ENCODE measurements around the gene LYRM2. TPM values are rescaled to one million over a fixed set of nuclear protein-coding genes. Genes with fewer than 3 reads are reported as not detected.

Gene LYRM2
- total RNA-seq, 1 donor from 2014 or later = 41.9 TPM

- TF ChIP-seq CTCF (IDR thresholded peaks at IDR 0.05) = no peak
- Mint-ChIP-seq H3K27ac (no peak overlapping the region), H3K4me3 (no peak overlapping the region), H3K4me1 (no peaks in the 10 kb centered on the region), H3K27me3 (peaks cover 12% of the 10 kb centered on the region), H3K9me3 (peaks cover 11% of the 10 kb centered on the region), H3K36me3 (ENCODE audit: low read depth) (no peaks in the 10 kb centered on the region)
- intact Hi-C loops (cut with micrococcal nuclease) = no loop called here
- POLR2A ChIA-PET = no interaction called here
- DNase-seq = no peak
- CTCF ChIA-PET = no interaction called here
- ATAC-seq (ENCODE audit: low read depth) = no peak
Measured at GRCh38 chr6:89553431-89553830, 85.1 kb downstream of the LYRM2 start.

GRCh38 chr6:89547281-89547680 lies 91.3 kb downstream of the LYRM2 start:
- CTCF ChIA-PET = no interaction called here
- peaks cover 9% of the 10 kb centered on the region for H3K27me3 Mint-ChIP-seq
- ATAC-seq (ENCODE audit: low read depth) = no peak
- H3K4me3 Mint-ChIP-seq = no peak overlapping the region
- intact Hi-C loops (cut with micrococcal nuclease) = no loop called here
- no peaks in the 10 kb centered on the region for H3K9me3 Mint-ChIP-seq
- H3K27ac Mint-ChIP-seq = no peak overlapping the region
- no peak for TF ChIP-seq CTCF (IDR thresholded peaks at IDR 0.05)
- no peaks in the 10 kb centered on the region for H3K4me1 Mint-ChIP-seq
- no peak for DNase-seq
- H3K36me3 Mint-ChIP-seq (ENCODE audit: low read depth) = no peaks in the 10 kb centered on the region
- POLR2A ChIA-PET = no interaction called here

- Mint-ChIP-seq H3K27ac (no peak overlapping the region), H3K27me3 (peaks cover 9% of the 10 kb centered on the region), H3K9me3 (no peaks in the 10 kb centered on the region), H3K4me3 (no peak overlapping the region), H3K36me3 (ENCODE audit: low read depth) (no peaks in the 10 kb centered on the region), H3K4me1 (no peaks in the 10 kb centered on the region)
- no peak for ATAC-seq (ENCODE audit: low read depth)
- POLR2A ChIA-PET = no interaction called here
- intact Hi-C loops (cut with micrococcal nuclease) = no loop called here
- CTCF ChIA-PET = no interaction called here
- DNase-seq = no peak
- no peak for TF ChIP-seq CTCF (IDR thresholded peaks at IDR 0.05)
Measured at GRCh38 chr6:89542866-89543265, 95.7 kb downstream of the LYRM2 start.

- intact Hi-C loops (cut with micrococcal nuclease) = no loop called here
- H3K4me1 Mint-ChIP-seq = no peaks in the 10 kb centered on the region
- H3K4me3 Mint-ChIP-seq = no peak overlapping the region
- peaks cover 9% of the 10 kb centered on the region for H3K27me3 Mint-ChIP-seq
- no peak overlapping the region for H3K27ac Mint-ChIP-seq
- DNase-seq (no peak), ATAC-seq (ENCODE audit: low read depth) (no peak)
- H3K9me3 Mint-ChIP-seq = no peaks in the 10 kb centered on the region
- POLR2A ChIA-PET = no interaction called here
- no peak for TF ChIP-seq CTCF (IDR thresholded peaks at IDR 0.05)
- H3K36me3 Mint-ChIP-seq (ENCODE audit: low read depth) = no peaks in the 10 kb centered on the region
- CTCF ChIA-PET = no interaction called here
Measured at GRCh38 chr6:89542081-89542857, 96.3 kb downstream of the LYRM2 start.

GRCh38 chr6:89539779-89540178 lies 98.8 kb downstream of the LYRM2 start:
- H3K27me3 Mint-ChIP-seq = peaks cover 7% of the 10 kb centered on the region
- intact Hi-C loops (cut with micrococcal nuclease) = no loop called here
- ChIA-PET CTCF (no interaction called here), POLR2A (no interaction called here)
- no peaks in the 10 kb centered on the region for H3K36me3 Mint-ChIP-seq (ENCODE audit: low read depth)
- no peak overlapping the region for H3K27ac Mint-ChIP-seq
- TF ChIP-seq CTCF (IDR thresholded peaks at IDR 0.05) = no peak
- DNase-seq (no peak), ATAC-seq (ENCODE audit: low read depth) (no peak)
- H3K4me3 Mint-ChIP-seq = no peak overlapping the region
- H3K4me1 Mint-ChIP-seq = no peaks in the 10 kb centered on the region
- H3K9me3 Mint-ChIP-seq = no peaks in the 10 kb centered on the region
